NB4 (cell line): ENCODE results near the gene CENPF.

Experiments
- POLR2A ChIP-seq: IDR thresholded peaks from 2 replicates; pipeline ENCODE4 v1.6.1; 2011; ENCODE audit warnings: mild to moderate bottlenecking; ENCODE audit not compliant: insufficient read length; ENCODE audit errors: extremely low read depth
- TF ChIP-seq, protein P1 (sequence below): IDR thresholded peaks from one replicate; pipeline ENCODE4 v1.5.1; 2012; ENCODE audit warnings: low read depth, low read length

DNA sequence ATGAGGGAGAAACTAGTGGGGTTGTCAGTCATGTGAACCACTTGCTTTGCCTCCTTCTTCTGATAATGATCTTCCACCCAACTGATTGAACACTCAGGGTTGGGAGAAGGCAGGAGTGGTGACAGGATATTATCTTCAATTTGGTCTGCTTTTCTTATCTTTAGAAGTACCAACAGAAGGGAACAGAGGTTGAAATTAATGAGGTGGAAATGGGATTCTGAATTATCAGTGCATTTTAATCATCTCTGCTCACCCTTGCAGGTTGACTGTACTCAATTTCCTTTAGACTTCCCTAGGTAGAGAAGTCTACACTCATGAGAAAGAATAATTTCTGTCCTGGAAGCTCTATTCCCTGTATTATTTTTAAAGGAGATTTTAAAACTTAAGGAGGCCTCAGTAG, 31.7 kb upstream of the CENPF start:
- TF ChIP-seq POLR2A, result no peak
- TF ChIP-seq, protein P1, sequence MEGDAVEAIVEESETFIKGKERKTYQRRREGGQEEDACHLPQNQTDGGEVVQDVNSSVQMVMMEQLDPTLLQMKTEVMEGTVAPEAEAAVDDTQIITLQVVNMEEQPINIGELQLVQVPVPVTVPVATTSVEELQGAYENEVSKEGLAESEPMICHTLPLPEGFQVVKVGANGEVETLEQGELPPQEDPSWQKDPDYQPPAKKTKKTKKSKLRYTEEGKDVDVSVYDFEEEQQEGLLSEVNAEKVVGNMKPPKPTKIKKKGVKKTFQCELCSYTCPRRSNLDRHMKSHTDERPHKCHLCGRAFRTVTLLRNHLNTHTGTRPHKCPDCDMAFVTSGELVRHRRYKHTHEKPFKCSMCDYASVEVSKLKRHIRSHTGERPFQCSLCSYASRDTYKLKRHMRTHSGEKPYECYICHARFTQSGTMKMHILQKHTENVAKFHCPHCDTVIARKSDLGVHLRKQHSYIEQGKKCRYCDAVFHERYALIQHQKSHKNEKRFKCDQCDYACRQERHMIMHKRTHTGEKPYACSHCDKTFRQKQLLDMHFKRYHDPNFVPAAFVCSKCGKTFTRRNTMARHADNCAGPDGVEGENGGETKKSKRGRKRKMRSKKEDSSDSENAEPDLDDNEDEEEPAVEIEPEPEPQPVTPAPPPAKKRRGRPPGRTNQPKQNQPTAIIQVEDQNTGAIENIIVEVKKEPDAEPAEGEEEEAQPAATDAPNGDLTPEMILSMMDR, result no peak
